ENCODE results near the gene ENPP7. TPM values are rescaled to one million over a fixed set of nuclear protein-coding genes. Genes with fewer than 3 reads are reported as not detected.
A peak's percentile ranks its signal among the peaks of the same experiment; 100 is the strongest.

The ENPP7 gene
- total and polyA plus RNA-seq, 4 donors, result 0.31 TPM; not detected in 3

DNA sequence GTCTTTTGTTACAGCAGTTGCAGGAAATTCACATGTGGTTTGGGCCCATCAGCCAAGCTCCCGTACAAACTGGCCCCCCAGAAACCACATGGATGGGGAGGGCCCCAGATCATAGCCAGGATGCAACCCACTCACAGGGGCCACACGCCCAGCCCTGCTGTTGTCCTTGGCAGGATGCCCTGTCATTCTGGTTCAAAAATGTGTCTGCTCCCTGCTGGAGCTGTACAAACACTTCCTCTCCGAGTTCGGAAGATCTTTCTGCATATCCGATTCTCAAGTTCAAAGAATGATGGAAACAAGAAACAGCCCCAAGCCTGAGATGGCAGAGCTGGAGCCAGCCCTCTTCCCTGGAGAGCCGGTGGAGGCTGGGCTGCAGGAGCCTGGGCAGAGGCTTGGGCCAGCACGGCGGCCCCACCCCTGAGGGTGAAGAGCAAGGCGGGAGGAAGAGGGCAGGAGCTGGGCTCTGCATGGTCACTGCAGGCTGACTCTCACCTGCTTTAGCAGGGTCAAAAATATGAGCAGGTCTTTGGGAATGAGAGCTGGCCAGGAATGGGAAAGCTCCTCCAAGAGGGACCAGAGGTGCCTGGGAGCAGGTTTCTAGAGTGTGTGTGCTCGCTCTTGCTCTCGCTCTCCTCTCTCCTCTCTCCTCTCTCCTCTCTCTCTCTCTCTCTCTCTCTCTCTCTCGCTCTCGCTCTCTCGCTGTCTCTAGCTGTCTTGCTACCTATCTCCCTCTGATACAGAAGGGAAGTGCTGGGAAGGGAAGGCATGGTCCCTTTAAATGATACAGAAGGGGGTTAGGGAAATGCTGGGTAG is 34.7 kb upstream of the ENPP7 start:
- peaks cover 0 to 42% (median 19%) of the 10 kb centered on the region in 5 donors for H3K4me1 ChIP-seq (ENCODE audit: control insufficient read depth in 5 of 5, insufficient read depth in 5 of 5, low read length in 5 of 5)
- H3K4me3 ChIP-seq, result no peak overlapping the region
- H3K9me3 ChIP-seq (ENCODE audit: control insufficient read depth in 4 of 4, insufficient read depth in 3 of 4, low read length in 3 of 4), result no peaks in the 10 kb centered on the region
- ATAC-seq (ENCODE audit: insufficient read depth, low FRiP score) (no peak), DNase-seq (peak; percentile 87 to 94 (median 88))
- H3K27me3 ChIP-seq (ENCODE audit: control insufficient read depth in 3 of 3, insufficient read depth in 3 of 3, low read length in 2 of 3), result no peaks in the 10 kb centered on the region
- no peak overlapping the region for H3K27ac ChIP-seq (ENCODE audit: low read depth in 1 of 2, low read length in 1 of 2)
- TF ChIP-seq, protein P1, sequence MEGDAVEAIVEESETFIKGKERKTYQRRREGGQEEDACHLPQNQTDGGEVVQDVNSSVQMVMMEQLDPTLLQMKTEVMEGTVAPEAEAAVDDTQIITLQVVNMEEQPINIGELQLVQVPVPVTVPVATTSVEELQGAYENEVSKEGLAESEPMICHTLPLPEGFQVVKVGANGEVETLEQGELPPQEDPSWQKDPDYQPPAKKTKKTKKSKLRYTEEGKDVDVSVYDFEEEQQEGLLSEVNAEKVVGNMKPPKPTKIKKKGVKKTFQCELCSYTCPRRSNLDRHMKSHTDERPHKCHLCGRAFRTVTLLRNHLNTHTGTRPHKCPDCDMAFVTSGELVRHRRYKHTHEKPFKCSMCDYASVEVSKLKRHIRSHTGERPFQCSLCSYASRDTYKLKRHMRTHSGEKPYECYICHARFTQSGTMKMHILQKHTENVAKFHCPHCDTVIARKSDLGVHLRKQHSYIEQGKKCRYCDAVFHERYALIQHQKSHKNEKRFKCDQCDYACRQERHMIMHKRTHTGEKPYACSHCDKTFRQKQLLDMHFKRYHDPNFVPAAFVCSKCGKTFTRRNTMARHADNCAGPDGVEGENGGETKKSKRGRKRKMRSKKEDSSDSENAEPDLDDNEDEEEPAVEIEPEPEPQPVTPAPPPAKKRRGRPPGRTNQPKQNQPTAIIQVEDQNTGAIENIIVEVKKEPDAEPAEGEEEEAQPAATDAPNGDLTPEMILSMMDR (IDR thresholded peaks at IDR 0.05; ENCODE audit: control extremely low read depth, extremely low read depth), result no peak
- H3K9ac ChIP-seq (ENCODE audit: insufficient read depth in 1 of 2, low read length in 2 of 2), result no peak overlapping the region
- WGBS, 2 donors, result 16 to 26% methylated on average over 11 to 13 of the region's 14 CpGs
- H3K36me3 ChIP-seq (ENCODE audit: control insufficient read depth in 4 of 4, insufficient read depth in 4 of 4, low read length in 4 of 4), result no peaks in the 10 kb centered on the region

DNA sequence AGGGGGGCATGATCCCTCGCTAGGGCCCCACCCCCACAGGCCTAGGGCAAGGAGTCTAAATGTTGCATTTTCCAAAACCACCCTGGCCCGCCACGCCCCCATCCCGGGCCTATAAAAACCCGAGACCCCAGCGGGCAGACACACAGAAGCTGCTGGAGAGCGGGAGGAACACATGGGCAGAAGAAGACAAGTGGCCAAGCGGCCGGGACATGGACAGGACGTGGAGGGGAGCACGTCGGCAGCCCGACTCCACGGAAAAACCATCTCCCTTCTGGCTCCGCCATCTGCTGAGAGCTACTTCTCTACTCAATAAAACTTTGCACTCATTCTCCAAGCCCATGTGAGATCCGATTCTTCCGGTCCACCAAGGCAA is 34.1 kb upstream of the ENPP7 start:
- WGBS, 2 donors, result 75 to 77% methylated on average over 17 of the region's 17 CpGs
- Histone ChIP-seq H3K4me1 (ENCODE audit: control insufficient read depth in 5 of 5, insufficient read depth in 5 of 5, low read length in 5 of 5) (peaks cover 0 to 36% (median 15%) of the 10 kb centered on the region in 5 donors), H3K27me3 (ENCODE audit: control insufficient read depth in 3 of 3, insufficient read depth in 3 of 3, low read length in 2 of 3) (no peaks in the 10 kb centered on the region), H3K36me3 (ENCODE audit: control insufficient read depth in 4 of 4, insufficient read depth in 4 of 4, low read length in 4 of 4) (no peaks in the 10 kb centered on the region), H3K9ac (ENCODE audit: insufficient read depth in 1 of 2, low read length in 2 of 2) (no peak overlapping the region), H3K4me3 (no peak overlapping the region), H3K9me3 (ENCODE audit: control insufficient read depth in 4 of 4, insufficient read depth in 3 of 4, low read length in 3 of 4) (no peaks in the 10 kb centered on the region), H3K27ac (ENCODE audit: low read depth in 1 of 2, low read length in 1 of 2) (no peak overlapping the region)
- ATAC-seq (ENCODE audit: insufficient read depth, low FRiP score) (no peak), DNase-seq (no peak)
- TF ChIP-seq, protein P1 (IDR thresholded peaks at IDR 0.05; ENCODE audit: control extremely low read depth, extremely low read depth), result no peak

DNA sequence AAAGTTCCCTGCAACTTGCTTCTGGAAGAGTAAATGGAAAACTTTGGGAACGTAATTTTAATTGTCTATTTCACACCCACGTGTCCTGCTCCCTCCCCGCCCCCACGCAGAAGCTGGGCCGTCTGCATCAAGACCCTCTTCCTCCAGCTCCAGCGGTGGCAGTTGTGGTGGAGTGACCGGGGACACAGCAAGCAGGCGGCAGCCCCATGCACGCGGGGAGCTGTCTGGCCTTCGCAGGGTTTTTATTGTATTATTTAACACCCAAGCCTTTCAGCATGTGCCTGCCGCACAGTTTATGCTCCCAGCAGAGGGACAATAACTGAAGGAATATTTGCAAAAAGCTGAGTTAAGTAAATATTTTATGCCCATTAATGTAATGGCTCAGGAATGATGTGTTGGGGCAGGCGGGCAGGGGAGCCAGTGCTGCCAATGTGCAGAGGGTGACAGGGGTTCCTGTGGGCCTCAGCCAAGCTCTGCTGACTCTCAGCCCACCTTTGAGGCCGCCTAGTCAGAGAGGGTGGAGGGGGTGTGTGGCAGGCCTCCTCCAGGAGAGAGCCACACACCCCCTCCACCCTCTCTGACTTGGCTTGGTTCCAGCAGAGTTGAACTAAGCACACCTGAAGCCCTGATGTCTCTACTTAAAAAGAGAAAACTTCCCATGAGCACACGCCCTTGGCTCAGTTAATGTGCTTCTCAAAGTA is 32.4 kb upstream of the ENPP7 start:
- no peak for ATAC-seq (ENCODE audit: insufficient read depth, low FRiP score)
- H3K27me3 ChIP-seq (ENCODE audit: control insufficient read depth in 3 of 3, insufficient read depth in 3 of 3, low read length in 2 of 3), result no peaks in the 10 kb centered on the region
- H3K4me3 ChIP-seq, result no peak overlapping the region
- TF ChIP-seq, protein P1 (IDR thresholded peaks at IDR 0.05; ENCODE audit: control extremely low read depth, extremely low read depth), result no peak
- H3K9me3 ChIP-seq (ENCODE audit: control insufficient read depth in 4 of 4, insufficient read depth in 3 of 4, low read length in 3 of 4), result no peaks in the 10 kb centered on the region
- 63 to 67% methylated on average over 15 of the region's 15 CpGs for WGBS, 2 donors
- H3K36me3 ChIP-seq (ENCODE audit: control insufficient read depth in 4 of 4, insufficient read depth in 4 of 4, low read length in 4 of 4), result no peaks in the 10 kb centered on the region
- no peak overlapping the region for H3K27ac ChIP-seq (ENCODE audit: low read depth in 1 of 2, low read length in 1 of 2)
- DNase-seq, result peak; percentile 41 to 54 (median 47)
- H3K9ac ChIP-seq (ENCODE audit: insufficient read depth in 1 of 2, low read length in 2 of 2), result no peak overlapping the region
- H3K4me1 ChIP-seq (ENCODE audit: control insufficient read depth in 5 of 5, insufficient read depth in 5 of 5, low read length in 5 of 5), result peaks cover 0 to 30% (median 13%) of the 10 kb centered on the region in 5 donors
